WTC11 (cell line): Measurements from ENCODE around the gene FAM32A. TPM values are rescaled to one million over a fixed set of nuclear protein-coding genes. Genes with fewer than 3 reads are reported as not detected.

Experiments used
- ATAC-seq: fragments of 200-7000 bp; cut with Tn5 transposase; 2 replicates; pipeline ENCODE4 v1.10.0; 2021; ENCODE audit warnings: mild to moderate bottlenecking, moderate library complexity
- CTCF ChIA-PET: fragments of 300-600 bp; sonication (Branson Sonifier 250); formaldehyde crosslinking; loops from one replicate; lab custom pipeline; 2021; ENCODE audit warnings: antibody characterized with exemption; lab: Charles Lee
- POLR2A ChIA-PET: fragments of 350-600 bp; sonication (Branson Sonifier 250); formaldehyde crosslinking; loops from one replicate; lab custom pipeline; 2021; ENCODE audit warnings: antibody characterized with exemption; lab: Charles Lee
- DNase-seq: peaks from one replicate; pipeline ENCODE4 v3.0.0; 2021; ENCODE audit warnings: low spot score
- H3K27ac Mint-ChIP-seq: 2 replicates; pipeline ENCODE4 v1.8.0; 2021; ENCODE audit warnings: mixed read lengths
- H3K27me3 Mint-ChIP-seq: 2 replicates; pipeline ENCODE4 v1.8.0; 2021; ENCODE audit warnings: low read depth, mild to moderate bottlenecking, moderate library complexity, mixed read lengths
- H3K36me3 Mint-ChIP-seq: 2 replicates; pipeline ENCODE4 v1.8.0; 2021; ENCODE audit warnings: mixed read lengths
- H3K4me1 Mint-ChIP-seq: 2 replicates; pipeline ENCODE4 v1.8.0; 2022; ENCODE audit warnings: mixed read lengths
- H3K4me3 Mint-ChIP-seq: 2 replicates; pipeline ENCODE4 v1.8.0; 2021; ENCODE audit warnings: mild to moderate bottlenecking, moderate library complexity, mixed read lengths
- H3K9me3 Mint-ChIP-seq: 2 replicates; pipeline ENCODE4 v1.8.0; 2021; ENCODE audit warnings: mixed read lengths
- AR ChIP-seq: fragments of 250-450 bp; sonication (Bioruptor Pico); IDR thresholded peaks from 2 replicates; pipeline ENCODE4 v1.9.0; 2021; ENCODE audit warnings: mild to moderate bottlenecking
- ARID4B ChIP-seq: sonication (generic); formaldehyde crosslinking; IDR thresholded peaks from 2 replicates; pipeline ENCODE4 v1.8.0; 2023; ENCODE audit warnings: missing genetic modification reagents, mild to moderate bottlenecking, borderline replicate concordance
- CREM ChIP-seq: sonication (generic); formaldehyde crosslinking; IDR thresholded peaks from 2 replicates; pipeline ENCODE4 v1.8.1; 2022; ENCODE audit warnings: mild to moderate bottlenecking, missing genetic modification reagents, moderate library complexity
- JAZF1 ChIP-seq: fragments of 250-450 bp; sonication (Bioruptor Pico); IDR thresholded peaks from 2 replicates; pipeline ENCODE4 v1.9.0; 2021; ENCODE audit warnings: moderate library complexity, mild to moderate bottlenecking, inconsistent platforms
- NR3C1 ChIP-seq: sonication (generic); formaldehyde crosslinking; conservative IDR thresholded peaks from 2 replicates; pipeline ENCODE4 v1.8.1; 2023; ENCODE audit warnings: low read depth, mild to moderate bottlenecking, missing genetic modification reagents
- PRDM15 ChIP-seq: sonication (generic); formaldehyde crosslinking; IDR thresholded peaks from 2 replicates; pipeline ENCODE4 v1.8.0; 2022; ENCODE audit warnings: missing genetic modification reagents
- PRRX2 ChIP-seq: fragments of 250-450 bp; sonication (Bioruptor Pico); IDR thresholded peaks from 2 replicates; pipeline ENCODE4 v1.8.0; 2021; ENCODE audit warnings: mild to moderate bottlenecking
- ZNF532 ChIP-seq: fragments of 250-450 bp; sonication (Bioruptor Pico); IDR thresholded peaks from 2 replicates; pipeline ENCODE4 v1.9.0; 2021; ENCODE audit warnings: mild to moderate bottlenecking, borderline replicate concordance
- ZNF671 ChIP-seq: fragments of 250-450 bp; sonication (Bioruptor Pico); IDR thresholded peaks from 2 replicates; pipeline ENCODE4 v1.8.0; 2021; ENCODE audit warnings: mild to moderate bottlenecking
- total RNA-seq: library from RNA; stranded (reverse); gene quantifications from 3 replicates; pipeline ENCODE4 v1.2.3, GENCODE V29; 2021

Gene FAM32A
- total RNA-seq, 1 experiment from 2014 or later = 62.2 TPM

- no peak for TF ChIP-seq PRDM15
- TF ChIP-seq, all 79 proteins: peak for 0
Measured at GRCh38 chr19:16222806-16223205, 37.6 kb downstream of the FAM32A start (continued).

GRCh38 chr19:16223746-16224145 lies 38.5 kb downstream of the FAM32A start:
- TF ChIP-seq ZNF532 (no peak), AR (CRISPR knock-in tag) (no peak), CREM (CRISPR knock-in tag) (no peak), NR3C1 (CRISPR knock-in tag) (no peak), PRRX2 (CRISPR knock-in tag) (no peak), ARID4B (CRISPR knock-in tag) (no peak), ZNF671 (CRISPR knock-in tag) (no peak), JAZF1 (no peak)
- H3K4me3 Mint-ChIP-seq = no peak overlapping the region
- ATAC-seq (no peak), DNase-seq (no peak)
- no peaks in the 10 kb centered on the region for H3K27me3 Mint-ChIP-seq
- H3K27ac Mint-ChIP-seq = no peak overlapping the region
- CTCF ChIA-PET = no interaction called here
- peaks cover 38% of the 10 kb centered on the region for H3K36me3 Mint-ChIP-seq
- POLR2A ChIA-PET = no interaction called here
- H3K9me3 Mint-ChIP-seq = peaks cover 21% of the 10 kb centered on the region
- H3K4me1 Mint-ChIP-seq = no peaks in the 10 kb centered on the region
